ENCODE results near the gene SLC15A1. TPM values are rescaled to one million over a fixed set of nuclear protein-coding genes. Genes with fewer than 3 reads are reported as not detected.

SLC15A1 gene
- total RNA-seq, 1 experiment from 2014 or later, result 1.9 TPM

DNA sequence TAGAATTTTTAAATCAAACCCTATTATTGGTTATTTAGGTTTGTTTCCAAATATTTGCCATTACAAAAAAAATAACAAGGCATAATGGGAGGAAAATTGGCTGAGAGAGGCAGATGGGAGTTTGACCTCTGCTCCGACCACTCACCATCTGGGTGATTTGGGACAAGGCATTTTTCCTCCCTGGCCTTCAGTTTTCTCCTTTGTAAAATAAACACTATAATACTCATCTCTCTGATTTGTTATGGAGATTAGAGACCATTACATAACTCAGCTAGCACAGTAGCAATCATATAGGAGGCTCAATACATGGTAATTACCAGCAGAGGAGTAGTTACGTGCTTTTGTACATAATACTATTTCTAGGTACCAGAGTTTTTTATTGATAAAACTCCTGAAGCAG is 105.4 kb downstream of the SLC15A1 start:
- Histone ChIP-seq H2BK12ac (ENCODE audit: insufficient read length, low read depth, low read length) (no peak overlapping the region), H2BK20ac (ENCODE audit: low read depth, low read length, poor library complexity, severe bottlenecking) (no peak overlapping the region), H2BK5ac (ENCODE audit: insufficient read length, low read length) (no peak overlapping the region), H4K8ac (replicated peaks; ENCODE audit: insufficient read length, low read depth, low read length) (no peak overlapping the region), H3K4ac (ENCODE audit: low read depth, low read length) (no peak overlapping the region), H4K5ac (ENCODE audit: insufficient read length, low read depth, low read length) (no peak overlapping the region), H2AFZ (ENCODE audit: low read length) (no peak overlapping the region), H2AK5ac (ENCODE audit: insufficient read length, low read length) (no peak overlapping the region), H3K23ac (ENCODE audit: insufficient read length, low read depth, low read length) (no peak overlapping the region), H3T11ph (ENCODE audit: low read length) (no peak overlapping the region), H3K56ac (ENCODE audit: insufficient read length, low read depth, low read length) (no peak overlapping the region), H3K4me2 (ENCODE audit: insufficient read depth, insufficient read length, low read length) (no peak overlapping the region), H3K18ac (ENCODE audit: insufficient read length, low read depth, low read length) (no peak overlapping the region), H2BK15ac (ENCODE audit: low read depth, low read length) (no peak overlapping the region), H4K20me1 (ENCODE audit: control insufficient read depth, insufficient read depth, insufficient read length) (no peaks in the 10 kb centered on the region), H3K79me2 (ENCODE audit: insufficient read depth, low read length) (no peaks in the 10 kb centered on the region), H3K23me2 (ENCODE audit: insufficient read length, low read depth, low read length, poor library complexity, severe bottlenecking) (no peaks in the 10 kb centered on the region), H3K9me3 (ENCODE audit: control insufficient read depth, low read depth, low read length) (no peaks in the 10 kb centered on the region), H3K14ac (ENCODE audit: insufficient read depth, low read length) (no peak overlapping the region), H3K9ac (ENCODE audit: extremely low read depth, insufficient read length, low read length) (no peak overlapping the region), H3K27ac (ENCODE audit: insufficient read length, low read depth, low read length) (no peak overlapping the region), H2BK120ac (ENCODE audit: low read depth, low read length, poor library complexity, severe bottlenecking) (no peak overlapping the region), H3K4me1 (ENCODE audit: insufficient read depth, low read length) (no peaks in the 10 kb centered on the region), H3K27me3 (ENCODE audit: insufficient read depth, low read length) (no peaks in the 10 kb centered on the region), H4K91ac (ENCODE audit: insufficient read length, low read depth, low read length) (no peak overlapping the region), H3K79me1 (ENCODE audit: insufficient read depth, low read depth, low read length, poor library complexity, severe bottlenecking) (no peaks in the 10 kb centered on the region)
- H3K36me3 Mint-ChIP-seq (ENCODE audit: insufficient read depth in 1 of 3, low read depth in 3 of 3), result no peaks in the 10 kb centered on the region
- WGBS (ENCODE audit: extremely low coverage, insufficient read length, low lambda C conversion rate), result no CpG with 5 or more reads among the region's 2 CpGs
- no peak overlapping the region for H3K4me3 Mint-ChIP-seq
- H3K4me1 Mint-ChIP-seq, result no peaks in the 10 kb centered on the region
- no peak for DNase-seq
- H3K27me3 Mint-ChIP-seq (ENCODE audit: low read depth), result peaks cover 2% of the 10 kb centered on the region; the same call in 1 of the 2 replicates
- no peaks in the 10 kb centered on the region for H3K9me3 Mint-ChIP-seq
- no peak overlapping the region for H3K27ac Mint-ChIP-seq
- TF ChIP-seq, protein P1, sequence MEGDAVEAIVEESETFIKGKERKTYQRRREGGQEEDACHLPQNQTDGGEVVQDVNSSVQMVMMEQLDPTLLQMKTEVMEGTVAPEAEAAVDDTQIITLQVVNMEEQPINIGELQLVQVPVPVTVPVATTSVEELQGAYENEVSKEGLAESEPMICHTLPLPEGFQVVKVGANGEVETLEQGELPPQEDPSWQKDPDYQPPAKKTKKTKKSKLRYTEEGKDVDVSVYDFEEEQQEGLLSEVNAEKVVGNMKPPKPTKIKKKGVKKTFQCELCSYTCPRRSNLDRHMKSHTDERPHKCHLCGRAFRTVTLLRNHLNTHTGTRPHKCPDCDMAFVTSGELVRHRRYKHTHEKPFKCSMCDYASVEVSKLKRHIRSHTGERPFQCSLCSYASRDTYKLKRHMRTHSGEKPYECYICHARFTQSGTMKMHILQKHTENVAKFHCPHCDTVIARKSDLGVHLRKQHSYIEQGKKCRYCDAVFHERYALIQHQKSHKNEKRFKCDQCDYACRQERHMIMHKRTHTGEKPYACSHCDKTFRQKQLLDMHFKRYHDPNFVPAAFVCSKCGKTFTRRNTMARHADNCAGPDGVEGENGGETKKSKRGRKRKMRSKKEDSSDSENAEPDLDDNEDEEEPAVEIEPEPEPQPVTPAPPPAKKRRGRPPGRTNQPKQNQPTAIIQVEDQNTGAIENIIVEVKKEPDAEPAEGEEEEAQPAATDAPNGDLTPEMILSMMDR (conservative IDR thresholded peaks at IDR 0.05), result no peak

Data from H9 (cell line).